IMR-90 (cell line): ENCODE data around the gene RNF166. TPM values are rescaled to one million over a fixed set of nuclear protein-coding genes. Genes with fewer than 3 reads are reported as not detected.

Experiments used
- ATAC-seq: fragments of 200-7000 bp; cut with Tn5 transposase; 2 replicates; pipeline ENCODE4 v1.9.1; 2020; ENCODE audit warnings: low read depth, mild to moderate bottlenecking, moderate library complexity
- BruUV-seq: library from RNA; stranded (reverse); fragments of 400-500 nt; replicated peaks from 2 replicates; lab custom pipeline; 2021; lab: Mats Ljungman, UMichigan
- CTCF ChIA-PET: fragments of 300-600 bp; formaldehyde crosslinking; extraction: SDS; loops from one replicate; lab custom pipeline; 2021; ENCODE audit warnings: antibody characterized with exemption; lab: Yijun Ruan, JAX
- POLR2A ChIA-PET: fragments of 300-600 bp; sonication (Branson Sonifier 250); formaldehyde crosslinking; loops from one replicate; lab custom pipeline; 2022; ENCODE audit warnings: antibody characterized with exemption; ENCODE audit not compliant: unreplicated experiment; lab: Charles Lee
- DNase-seq: peaks from one replicate; pipeline ENCODE4 v3.0.0; 2013
- H2AFZ ChIP-seq: replicated peaks from 2 replicates; pipeline ENCODE3; 2013; ENCODE audit warnings: low read length, mild to moderate bottlenecking; ENCODE audit not compliant: poor library complexity
- H2AK5ac ChIP-seq: 2 replicates; pipeline ENCODE4 v1.6.1; 2013; ENCODE audit warnings: low read depth, low read length, inconsistent platforms
- H2AK9ac ChIP-seq: replicated peaks from 2 replicates; pipeline ENCODE3; 2013; ENCODE audit warnings: mild to moderate bottlenecking, low read depth, low read length, moderate library complexity; ENCODE audit not compliant: poor library complexity
- H2BK120ac ChIP-seq: 2 replicates; pipeline ENCODE4 v1.6.1; 2013; ENCODE audit warnings: low read depth, low read length, inconsistent platforms
- H2BK15ac ChIP-seq: 3 replicates; pipeline ENCODE4 v1.6.1; 2013; ENCODE audit warnings: low read depth, low read length, inconsistent platforms
- H2BK20ac ChIP-seq: 2 replicates; pipeline ENCODE4 v1.6.1; 2013; ENCODE audit warnings: low read depth, mild to moderate bottlenecking, inconsistent platforms, low read length, moderate library complexity
- H2BK5ac ChIP-seq: 2 replicates; pipeline ENCODE4 v1.6.1; 2013; ENCODE audit warnings: mild to moderate bottlenecking, low read depth, low read length, inconsistent platforms; ENCODE audit not compliant: poor library complexity, severe bottlenecking
- H3K14ac ChIP-seq: replicated peaks from 2 replicates; pipeline ENCODE4 v1.6.1; 2013; ENCODE audit warnings: low read depth, low read length, inconsistent platforms
- H3K18ac ChIP-seq: 2 replicates; pipeline ENCODE4 v1.6.1; 2013; ENCODE audit warnings: low read depth, low read length, control low read depth
- H3K23ac ChIP-seq: 2 replicates; pipeline ENCODE4 v1.6.1; 2013; ENCODE audit warnings: low read depth, low read length, inconsistent platforms
- H3K27ac ChIP-seq: 2 replicates; pipeline ENCODE4 v1.5.1; 2013; ENCODE audit warnings: mild to moderate bottlenecking, control low read depth, low read length; ENCODE audit not compliant: insufficient read depth
- H3K27me3 ChIP-seq: 2 replicates; pipeline ENCODE4 v1.6.1; 2013; ENCODE audit warnings: low read length; ENCODE audit not compliant: control insufficient read depth, insufficient read depth
- H3K36me3 ChIP-seq: 2 replicates; pipeline ENCODE4 v1.6.1; 2013; ENCODE audit warnings: low read length, mixed read lengths; ENCODE audit not compliant: control insufficient read depth, insufficient read depth
- H3K4ac ChIP-seq: 2 replicates; pipeline ENCODE4 v1.6.1; 2013; ENCODE audit warnings: low read depth, low read length, inconsistent platforms
- H3K4me1 ChIP-seq: 2 replicates; pipeline ENCODE4 v1.6.1; 2013; ENCODE audit warnings: low read length, mixed read lengths; ENCODE audit not compliant: control insufficient read depth, insufficient read depth
- H3K4me2 ChIP-seq: 2 replicates; pipeline ENCODE4 v1.6.1; 2013; ENCODE audit warnings: low read depth, mild to moderate bottlenecking, control low read depth, low read length, moderate library complexity
- H3K4me3 ChIP-seq: 2 replicates; pipeline ENCODE4 v1.5.1; 2013; ENCODE audit warnings: low read depth, mild to moderate bottlenecking, control low read depth, low read length, moderate library complexity; ENCODE audit not compliant: insufficient read depth
- H3K56ac ChIP-seq: 2 replicates; pipeline ENCODE4 v1.6.1; 2013; ENCODE audit warnings: low read length, inconsistent platforms; ENCODE audit not compliant: insufficient read depth; ENCODE audit errors: extremely low read depth
- H3K79me1 ChIP-seq, 2 experiments: 2 replicates each; pipeline ENCODE4 v1.6.1; 2013; ENCODE audit warnings: low read length in 2 of 2, inconsistent platforms in 1 of 2, low read depth in 1 of 2
- H3K9ac ChIP-seq: 2 replicates; pipeline ENCODE4 v1.6.1; 2013; ENCODE audit warnings: low read depth, low read length, control low read depth
- H3K9me1 ChIP-seq: 2 replicates; pipeline ENCODE4 v1.6.1; 2013; ENCODE audit warnings: low read length, inconsistent platforms; ENCODE audit not compliant: insufficient read depth
- H3K9me3 ChIP-seq: 2 replicates; pipeline ENCODE4 v1.6.1; 2013; ENCODE audit warnings: low read length; ENCODE audit not compliant: control insufficient read depth, insufficient read depth
- H4K20me1 ChIP-seq: 2 replicates; pipeline ENCODE4 v1.6.1; 2013; ENCODE audit warnings: low read length, inconsistent platforms; ENCODE audit not compliant: insufficient read depth
- H4K5ac ChIP-seq: 2 replicates; pipeline ENCODE4 v1.6.1; 2013; ENCODE audit warnings: mild to moderate bottlenecking, low read depth, low read length, control low read depth
- H4K8ac ChIP-seq, 2 experiments: 2 replicates each; pipeline ENCODE4 v1.6.1; 2013; ENCODE audit warnings: low read depth in 2 of 2, low read length in 2 of 2, control low read depth in 1 of 2, inconsistent platforms in 1 of 2
- H4K91ac ChIP-seq: 2 replicates; pipeline ENCODE4 v1.6.1; 2013; ENCODE audit warnings: low read depth, low read length, inconsistent platforms; ENCODE audit not compliant: insufficient read depth
- BHLHE40 ChIP-seq: fragments of 150-350 bp; IDR thresholded peaks from 2 replicates; pipeline ENCODE4 v1.6.1; 2016; ENCODE audit warnings: mild to moderate bottlenecking, low read depth, low read length
- CTCF ChIP-seq: conservative IDR thresholded peaks from 2 replicates; pipeline ENCODE4 v1.5.1; 2012; ENCODE audit warnings: mild to moderate bottlenecking, low read depth, low read length, improper control_type of control experiment
- ELK1 ChIP-seq: fragments of 150-350 bp; IDR thresholded peaks from 2 replicates; pipeline ENCODE4 v1.6.1; 2016; ENCODE audit warnings: low read depth, mild to moderate bottlenecking, low read length, moderate library complexity, borderline replicate concordance
- MAFK ChIP-seq: IDR thresholded peaks from 2 replicates; pipeline ENCODE4 v1.6.1; 2012; ENCODE audit warnings: low read depth, low read length, improper control_type of control experiment
- MAZ ChIP-seq: IDR thresholded peaks from 2 replicates; pipeline ENCODE4 v1.6.1; 2012; ENCODE audit warnings: low read depth, mild to moderate bottlenecking, low read length, improper control_type of control experiment, moderate library complexity, borderline replicate concordance
- MXI1 ChIP-seq: IDR thresholded peaks from 2 replicates; pipeline ENCODE4 v1.6.1; 2012; ENCODE audit warnings: low read depth, mild to moderate bottlenecking, low read length, moderate library complexity, borderline replicate concordance
- RCOR1 ChIP-seq: IDR thresholded peaks from 2 replicates; pipeline ENCODE4 v1.6.1; 2012; ENCODE audit warnings: mild to moderate bottlenecking, low read length, improper control_type of control experiment; ENCODE audit not compliant: insufficient replicate concordance
- USF2 ChIP-seq: fragments of 150-350 bp; IDR thresholded peaks from 2 replicates; pipeline ENCODE4 v1.6.1; 2017; ENCODE audit warnings: mild to moderate bottlenecking, antibody characterized with exemption, low read length, low read depth
- WGBS, 2 experiments: methylation state at CpG; one replicate each; pipeline versions ENCODE4 v1.1.5 to v1.1.7; 2013; ENCODE audit warnings: missing lambda C conversion rate in 2 of 2; ENCODE audit not compliant: insufficient read length in 1 of 2; ENCODE audit errors: extremely low coverage in 2 of 2; 5-methylcytosine and 5-hydroxymethylcytosine counted together
- dilution Hi-C: fragments of 300-500 bp; cut with HindIII; formaldehyde crosslinking; loops from one replicate; pipeline ENCODE4 v1.14.3; 2018; ENCODE audit warnings: low sequenced_read_pairs; ENCODE audit not compliant: unreplicated experiment
- in situ Hi-C: fragments of 300-500 bp; cut with MboI; formaldehyde crosslinking; loops from 3 replicates; pipeline ENCODE4 v1.14.3; 2019; ENCODE audit warnings: low sequenced_read_pairs, inconsistent platforms, mixed read lengths
- intact Hi-C: fragments of 100-400 bp; cut with micrococcal nuclease; formaldehyde crosslinking; loops from 2 replicates; pipeline ENCODE4 v1.10.0; 2022
- polyA plus RNA-seq, 3 experiments: library from polyadenylated mRNA; depleted of rRNA; stranded (reverse); fragments of >200 nt; gene quantifications; 2 replicates each; pipeline ENCODE4 v1.2.3, GENCODE V29; 2012; ENCODE audit warnings: low replicate concordance in 1 of 3
- total RNA-seq: library from RNA; depleted of rRNA; stranded (reverse); fragments of >200 nt; gene quantifications from 2 replicates; pipeline ENCODE4 v1.2.3, GENCODE V29; 2012

Gene RNF166
- total and polyA plus RNA-seq, 2 of the 4 experiments (the other 2 are of a cell fraction), result 8.1 to 17.4 TPM

- H3K4me1 ChIP-seq, result peaks cover 7% of the 10 kb centered on the region; the same call in 1 of the 2 replicates
- POLR2A ChIA-PET, result no interaction called here
Observed at GRCh38 chr16:88688013-88688778, 18.0 kb downstream of the RNF166 start.

More at GRCh38 chr16:88688013-88688778, 18.0 kb downstream of the RNF166 start:
- TF ChIP-seq MAFK (no peak), RCOR1 (no peak), MAZ (no peak), CTCF (no peak), BHLHE40 (no peak), USF2 (no peak), MXI1 (no peak), ELK1 (no peak)
- H3K14ac ChIP-seq, result no peak overlapping the region
- H3K56ac ChIP-seq, result no peak overlapping the region
- WGBS, 2 experiments, result 41% methylated on average over 11 of the region's 28 CpGs; no CpG with 5 or more reads in 1 of the 2 experiments
- H3K4ac ChIP-seq, result no peak overlapping the region
- H2BK15ac ChIP-seq, result no peak overlapping the region
- no peak overlapping the region for H3K18ac ChIP-seq
- DNase-seq, result no peak
- no peak overlapping the region for H2AK9ac ChIP-seq
- no peak for ATAC-seq
- intact Hi-C loops (no loop called here), in situ Hi-C loops (no loop called here), dilution Hi-C loops (no loop called here)
- H2AFZ ChIP-seq, result no peak overlapping the region
- CTCF ChIA-PET, result interaction anchor here (0.7 kb wide), 1 partner anchor 1247 kb away, joined by 3 read pairs; no protein-coding TSS in a partner anchor
- peaks cover 7% of the 10 kb centered on the region; the same call in 1 of the 2 replicates for H4K20me1 ChIP-seq
- H3K79me1 ChIP-seq, result no peaks in the 10 kb centered on the region
- no peaks in the 10 kb centered on the region for H3K9me1 ChIP-seq
- H3K27me3 ChIP-seq, result peaks cover 40% of the 10 kb centered on the region
- H4K91ac ChIP-seq, result no peak overlapping the region
- BruUV-seq, result no TSS peak
- no peaks in the 10 kb centered on the region for H3K36me3 ChIP-seq
- H4K5ac ChIP-seq, result no peak overlapping the region
- H3K9ac ChIP-seq, result no peak overlapping the region
- no peak overlapping the region for H3K4me2 ChIP-seq
- H4K8ac ChIP-seq, result no peak overlapping the region
- no peak overlapping the region for H3K27ac ChIP-seq
- H2BK20ac ChIP-seq, result no peak overlapping the region
- no peak overlapping the region for H2AK5ac ChIP-seq
- no peak overlapping the region for H2BK120ac ChIP-seq
- H2BK5ac ChIP-seq, result no peak overlapping the region
- H3K9me3 ChIP-seq, result no peaks in the 10 kb centered on the region
- no peak overlapping the region for H3K4me3 ChIP-seq
- no peak overlapping the region for H3K23ac ChIP-seq
